GM19395 (cell line): ENCODE data around the gene MAD2L2.

Experiments
- ATAC-seq: cut with Tn5 transposase; IDR thresholded peaks from one replicate; pipeline ENCODE4 v1.9.1; 2021; ENCODE audit warnings: mild to moderate bottlenecking, moderate library complexity; ENCODE audit not compliant: unreplicated experiment

MAD2L2 gene

GRCh38 chr1:11705596-11705995 is 24.6 kb upstream of the MAD2L2 start:
- no peak for ATAC-seq

- ATAC-seq: no peak
Measured at GRCh38 chr1:11704691-11705475, 23.9 kb upstream of the MAD2L2 start.

- ATAC-seq: no peak
Measured at GRCh38 chr1:11704194-11704529, 23.2 kb upstream of the MAD2L2 start.

- no peak for ATAC-seq
Measured at GRCh38 chr1:11703357-11704193, 22.6 kb upstream of the MAD2L2 start.

DNA sequence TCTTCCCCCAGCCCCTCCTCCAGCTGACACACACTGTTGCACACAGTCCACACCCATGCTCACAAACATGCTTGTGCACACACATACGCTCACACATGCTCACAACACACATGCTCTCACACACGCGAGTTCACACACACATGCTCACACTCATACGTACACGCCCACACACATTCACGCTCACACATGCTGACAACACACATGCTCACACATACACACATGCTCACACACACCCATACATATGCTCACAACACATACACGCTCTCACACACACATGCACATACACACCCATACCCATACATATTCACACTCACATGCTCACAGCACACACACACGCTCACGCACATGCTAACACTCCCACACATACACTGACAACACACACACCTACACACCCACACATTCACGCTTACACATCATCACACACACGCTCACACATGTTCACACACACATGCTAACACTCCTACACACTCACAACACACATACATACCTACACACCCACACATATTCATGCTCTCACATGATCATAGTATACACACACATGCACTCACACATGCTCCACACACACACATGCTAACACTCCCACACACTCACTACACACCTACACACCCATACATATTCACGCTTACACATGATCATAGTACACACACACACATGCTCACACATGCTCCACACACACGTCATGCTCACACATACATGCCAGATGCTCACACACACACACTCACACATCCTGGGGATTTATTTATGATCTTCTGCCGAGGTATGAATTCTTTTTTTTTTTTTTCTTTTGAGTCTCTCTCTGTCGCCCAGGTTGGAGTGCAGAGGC is 21.2 kb upstream of the MAD2L2 start:
- no peak for ATAC-seq

- no peak for ATAC-seq
Measured at GRCh38 chr1:11701551-11701961, 20.6 kb upstream of the MAD2L2 start.

- ATAC-seq: no peak
Measured at GRCh38 chr1:11700601-11701467, 19.9 kb upstream of the MAD2L2 start.

DNA sequence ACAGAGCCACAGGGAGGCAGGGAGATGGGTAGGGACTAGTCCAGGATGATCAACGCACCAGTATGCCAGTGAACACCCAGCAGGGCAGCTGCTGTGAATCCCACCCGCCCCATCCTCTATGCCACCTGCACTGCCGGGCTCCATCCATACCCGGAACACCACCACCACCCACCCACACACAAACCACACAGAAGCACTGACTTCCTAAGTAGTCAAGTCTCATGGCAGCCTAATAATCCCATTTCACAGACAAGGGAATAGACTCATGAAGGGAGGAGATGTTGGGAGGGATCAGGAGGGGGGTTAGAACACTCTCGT is 16.9 kb upstream of the MAD2L2 start:
- ATAC-seq: no peak

- ATAC-seq: no peak
Measured at GRCh38 chr1:11697188-11697892, 16.4 kb upstream of the MAD2L2 start.

GRCh38 chr1:11695861-11696260 is 14.9 kb upstream of the MAD2L2 start:
- no peak for ATAC-seq

- no peak for ATAC-seq
Measured at GRCh38 chr1:11693917-11694316, 13.0 kb upstream of the MAD2L2 start.

- no peak for ATAC-seq
Measured at GRCh38 chr1:11693024-11693590, 12.2 kb upstream of the MAD2L2 start.

- no peak for ATAC-seq
Measured at GRCh38 chr1:11691928-11692711, 11.2 kb upstream of the MAD2L2 start.

GRCh38 chr1:11691302-11691914 is 10.5 kb upstream of the MAD2L2 start, which contains the start of gene DRAXIN:
TSS of gene DRAXIN (plus strand) at chr1:11691710. CDS start at chr1:11706259, 14,549 bp downstream.
- ATAC-seq: no peak

- no peak for ATAC-seq
Measured at GRCh38 chr1:11690397-11691301, 9.7 kb upstream of the MAD2L2 start.

GRCh38 chr1:11688506-11688905 is 7.6 kb upstream of the MAD2L2 start:
- ATAC-seq: no peak

- no peak for ATAC-seq
Measured at GRCh38 chr1:11685210-11685752, 4.3 kb upstream of the MAD2L2 start.
